HepG2 (cell line): ENCODE results near the gene C20orf96. TPM values are rescaled to one million over a fixed set of nuclear protein-coding genes. Genes with fewer than 3 reads are reported as not detected.
A peak's percentile ranks its signal among the peaks of the same experiment; 100 is the strongest.

ENCODE experiments used
- CAMTA2 ChIP-seq: sonication (generic); formaldehyde crosslinking; IDR thresholded peaks from 2 replicates; pipeline ENCODE4 v1.4.0; 2020; ENCODE audit warnings: mild to moderate bottlenecking, missing genetic modification reagents, borderline replicate concordance
- GMEB1 ChIP-seq: sonication (generic); formaldehyde crosslinking; IDR thresholded peaks from 2 replicates; pipeline ENCODE4 v1.5.1; 2020; ENCODE audit warnings: missing genetic modification reagents, mild to moderate bottlenecking, borderline replicate concordance
- MIER3 ChIP-seq: IDR thresholded peaks from 2 replicates; pipeline ENCODE4 v1.6.1; 2016; ENCODE audit warnings: missing compliant biosample characterization, borderline replicate concordance
- PAF1 ChIP-seq: IDR thresholded peaks from 2 replicates; pipeline ENCODE4 v1.6.1; 2016; ENCODE audit warnings: missing genetic modification reagents, missing compliant biosample characterization
- PRDM10 ChIP-seq: sonication (generic); formaldehyde crosslinking; IDR thresholded peaks from 2 replicates; pipeline ENCODE4 v1.4.0; 2020; ENCODE audit warnings: low read depth, missing genetic modification reagents
- SMAD3 ChIP-seq: sonication (generic); formaldehyde crosslinking; IDR thresholded peaks from 2 replicates; pipeline ENCODE4 v1.4.0; 2020; ENCODE audit warnings: missing genetic modification reagents
- SP5 ChIP-seq: IDR thresholded peaks from 2 replicates; pipeline ENCODE4 v1.6.1; 2016; ENCODE audit warnings: low read depth, borderline replicate concordance
- TOE1 ChIP-seq: sonication (generic); formaldehyde crosslinking; IDR thresholded peaks from 2 replicates; pipeline ENCODE4 v1.4.0; 2020; ENCODE audit warnings: mild to moderate bottlenecking, missing genetic modification reagents
- ZMYM4 ChIP-seq: sonication (generic); formaldehyde crosslinking; IDR thresholded peaks from 2 replicates; pipeline ENCODE4 v1.8.1; 2023; ENCODE audit warnings: mild to moderate bottlenecking, missing genetic modification reagents
- ZNF296 ChIP-seq: sonication (generic); formaldehyde crosslinking; conservative IDR thresholded peaks from 2 replicates; pipeline ENCODE4 v1.5.0; 2020; ENCODE audit warnings: mild to moderate bottlenecking, missing genetic modification reagents
- ZNF367 ChIP-seq: sonication (generic); formaldehyde crosslinking; IDR thresholded peaks from 2 replicates; pipeline ENCODE4 v1.4.0; 2020; ENCODE audit warnings: missing genetic modification reagents, borderline replicate concordance
- ZNF570 ChIP-seq: sonication (generic); formaldehyde crosslinking; IDR thresholded peaks from 2 replicates; pipeline ENCODE4 v1.4.0; 2020; ENCODE audit warnings: mild to moderate bottlenecking, missing genetic modification reagents, borderline replicate concordance
- ZSCAN31 ChIP-seq: sonication (generic); formaldehyde crosslinking; IDR thresholded peaks from 2 replicates; pipeline ENCODE4 v1.5.0; 2020; ENCODE audit warnings: low read depth, mild to moderate bottlenecking, missing genetic modification reagents
- polyA plus RNA-seq, 8 experiments: library from polyadenylated mRNA; depleted of rRNA in 3 of 8; stranded (reverse) in 7 of 8; unstranded in 1 of 8; fragments of >200 nt; fragmentation: Illumina TruSeq in 4 of 8; extraction: Trizol in 4 of 8; gene quantifications; 2 replicates each; pipeline versions ENCODE4 v1.2.1 to v1.2.3, GENCODE V29; 2011 to 2016; ENCODE audit warnings: low read depth in 4 of 8, missing spikeins in 1 of 8, mixed read lengths in 1 of 8; ENCODE audit not compliant: insufficient read depth in 1 of 8
- total RNA-seq, 5 experiments: library from RNA; depleted of rRNA; stranded (reverse); fragments of >200 nt; fragmentation: Illumina TruSeq; extraction: Trizol; gene quantifications; 2 replicates each; pipeline ENCODE4 v1.2.3, GENCODE V29; 2016; ENCODE audit warnings: low read depth in 1 of 5
- TF ChIP-seq, protein P1 (sequence below): sonication (generic); formaldehyde crosslinking; IDR thresholded peaks from 2 replicates; pipeline ENCODE4 v1.5.0; 2020; ENCODE audit warnings: missing genetic modification reagents, mild to moderate bottlenecking, borderline replicate concordance
- TF ChIP-seq, protein P2 (sequence below): sonication (generic); formaldehyde crosslinking; IDR thresholded peaks from 2 replicates; pipeline ENCODE4 v1.5.1; 2020; ENCODE audit warnings: missing genetic modification reagents, mild to moderate bottlenecking, borderline replicate concordance
- TF ChIP-seq, protein P3 (sequence below), 2 experiments: sonication (generic) in 1 of 2; formaldehyde crosslinking in 1 of 2; IDR thresholded peaks; 2 replicates each; pipeline versions ENCODE4 v1.5.1 to v1.6.1; 2011 to 2020; ENCODE audit warnings: borderline replicate concordance in 1 of 2, low read depth in 1 of 2, low read length in 1 of 2, mild to moderate bottlenecking in 1 of 2, missing genetic modification reagents in 1 of 2, moderate library complexity in 1 of 2

The C20orf96 gene
- total and polyA plus RNA-seq, 2 of the 13 experiments (the other 11 are each of a cell fraction or from before 2014, with no cell fraction given) = 3.8 to 20.6 TPM

DNA sequence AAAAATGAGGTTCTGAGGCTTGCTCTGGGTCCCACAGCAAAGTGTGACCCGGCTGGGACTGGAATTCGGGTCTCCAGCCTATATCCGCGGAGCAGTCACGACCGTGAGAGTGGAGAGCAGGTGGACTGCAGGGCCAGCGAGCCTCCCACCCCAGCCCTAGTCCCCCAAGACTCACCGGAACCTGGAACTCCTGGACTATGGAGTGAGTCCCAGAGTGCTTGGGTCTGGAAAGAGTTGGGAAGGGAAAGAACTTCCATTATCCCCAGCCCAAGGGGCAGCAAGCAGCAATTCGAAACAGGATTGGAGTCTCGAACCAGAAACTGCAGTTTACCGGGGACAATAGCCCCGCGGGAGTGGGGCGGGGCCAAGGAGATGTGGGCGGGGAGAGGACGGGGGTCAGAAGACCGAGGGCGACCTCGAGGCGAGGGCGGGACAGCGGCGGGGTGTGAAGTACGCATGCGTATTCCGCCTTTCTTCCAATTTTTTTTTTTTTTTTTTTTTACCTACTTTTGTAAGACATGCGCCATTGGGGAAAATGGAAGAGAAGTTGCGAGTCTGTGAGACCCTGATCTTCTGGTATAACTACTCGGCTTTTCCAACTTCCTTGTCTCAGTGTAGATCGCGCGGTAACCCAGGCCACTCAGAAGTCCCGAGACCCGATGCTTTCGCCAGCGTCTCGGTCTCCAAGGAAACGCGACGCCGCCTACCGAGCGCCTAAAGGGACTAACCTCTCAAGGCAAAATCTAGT, at the start of gene C20orf96 (continued):
- TF ChIP-seq ZSCAN31 (CRISPR knock-in tag) = peak; percentile 24; the same call in 1 of the 2 replicates
- no peak for TF ChIP-seq ZNF296 (CRISPR knock-in tag)
- TF ChIP-seq, protein P1, sequence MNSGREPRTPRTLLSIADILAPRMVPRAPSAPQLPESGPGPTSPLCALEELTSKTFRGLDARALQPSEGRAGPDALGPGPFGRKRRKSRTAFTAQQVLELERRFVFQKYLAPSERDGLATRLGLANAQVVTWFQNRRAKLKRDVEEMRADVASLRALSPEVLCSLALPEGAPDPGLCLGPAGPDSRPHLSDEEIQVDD (CRISPR knock-in tag) = no peak
- no peak for TF ChIP-seq ZNF367 (CRISPR knock-in tag)
- TF ChIP-seq, protein P2, sequence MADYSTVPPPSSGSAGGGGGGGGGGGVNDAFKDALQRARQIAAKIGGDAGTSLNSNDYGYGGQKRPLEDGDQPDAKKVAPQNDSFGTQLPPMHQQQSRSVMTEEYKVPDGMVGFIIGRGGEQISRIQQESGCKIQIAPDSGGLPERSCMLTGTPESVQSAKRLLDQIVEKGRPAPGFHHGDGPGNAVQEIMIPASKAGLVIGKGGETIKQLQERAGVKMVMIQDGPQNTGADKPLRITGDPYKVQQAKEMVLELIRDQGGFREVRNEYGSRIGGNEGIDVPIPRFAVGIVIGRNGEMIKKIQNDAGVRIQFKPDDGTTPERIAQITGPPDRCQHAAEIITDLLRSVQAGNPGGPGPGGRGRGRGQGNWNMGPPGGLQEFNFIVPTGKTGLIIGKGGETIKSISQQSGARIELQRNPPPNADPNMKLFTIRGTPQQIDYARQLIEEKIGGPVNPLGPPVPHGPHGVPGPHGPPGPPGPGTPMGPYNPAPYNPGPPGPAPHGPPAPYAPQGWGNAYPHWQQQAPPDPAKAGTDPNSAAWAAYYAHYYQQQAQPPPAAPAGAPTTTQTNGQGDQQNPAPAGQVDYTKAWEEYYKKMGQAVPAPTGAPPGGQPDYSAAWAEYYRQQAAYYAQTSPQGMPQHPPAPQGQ (CRISPR knock-in tag) = no peak
- TF ChIP-seq ZNF570 (CRISPR knock-in tag) = no peak
- no peak for TF ChIP-seq TOE1 (CRISPR knock-in tag)
- TF ChIP-seq, protein P3, sequence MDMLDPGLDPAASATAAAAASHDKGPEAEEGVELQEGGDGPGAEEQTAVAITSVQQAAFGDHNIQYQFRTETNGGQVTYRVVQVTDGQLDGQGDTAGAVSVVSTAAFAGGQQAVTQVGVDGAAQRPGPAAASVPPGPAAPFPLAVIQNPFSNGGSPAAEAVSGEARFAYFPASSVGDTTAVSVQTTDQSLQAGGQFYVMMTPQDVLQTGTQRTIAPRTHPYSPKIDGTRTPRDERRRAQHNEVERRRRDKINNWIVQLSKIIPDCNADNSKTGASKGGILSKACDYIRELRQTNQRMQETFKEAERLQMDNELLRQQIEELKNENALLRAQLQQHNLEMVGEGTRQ (IDR thresholded peaks at IDR 0.05; ENCODE audit: low read depth, low read length) = no peak
- TF ChIP-seq, protein P3 (CRISPR knock-in tag; IDR thresholded peaks at IDR 0.05; ENCODE audit: borderline replicate concordance) = no peak
- TF ChIP-seq ZMYM4 (CRISPR knock-in tag) = no peak
- no peak for TF ChIP-seq PAF1 (CRISPR knock-in tag)
- TF ChIP-seq SMAD3 (CRISPR knock-in tag) = no peak; the same call in 1 of the 2 replicates
- TF ChIP-seq CAMTA2 (CRISPR knock-in tag) = no peak
- peak; percentile 58 for TF ChIP-seq MIER3
- TF ChIP-seq SP5 = peak; percentile 74
- TF ChIP-seq PRDM10 (CRISPR knock-in tag) = peak; percentile 63; the same call in 1 of the 2 replicates
- peak; percentile 42; the same call in 1 of the 2 replicates for TF ChIP-seq GMEB1 (CRISPR knock-in tag)
